Measurements from ENCODE around the gene PTEN. TPM values are rescaled to one million over a fixed set of nuclear protein-coding genes. Genes with fewer than 3 reads are reported as not detected.
"Not testable (repeated sequence)": the region's sequence is repeated elsewhere in the genome, so short reads cannot be mapped to it uniquely, and the experiment has no call there.

The PTEN gene
- total RNA-seq, 1 donor from 2014 or later = 64.9 TPM

GRCh38 chr10:87878664-87879459 lies 15.4 kb downstream of the PTEN start:
- H3K4me1 ChIP-seq = no peaks in the 10 kb centered on the region
- no peaks in the 10 kb centered on the region for H3F3A ChIP-seq (ENCODE audit: low read depth)
- no peaks in the 10 kb centered on the region for H3K27me3 ChIP-seq
- no peaks in the 10 kb centered on the region for H3K4me1 Mint-ChIP-seq
- peaks cover 97% of the 10 kb centered on the region for H3K79me2 ChIP-seq (ENCODE audit: low read depth)
- no peak overlapping the region for H3K27ac ChIP-seq
- H3K36me3 ChIP-seq = peaks cover 17% of the 10 kb centered on the region
- no peak overlapping the region for H3K9ac ChIP-seq
- H3K9me3 Mint-ChIP-seq = peaks cover 6% of the 10 kb centered on the region
- no peak overlapping the region for H3K4me3 ChIP-seq
- no peak overlapping the region for H2AFZ ChIP-seq (replicated peaks)
- H3K27ac Mint-ChIP-seq = no peak overlapping the region
- peaks cover 31% of the 10 kb centered on the region for H3K36me3 Mint-ChIP-seq
- TF ChIP-seq EZH2 (IDR thresholded peaks at IDR 0.05) (no peak), EZH2phosphoT487 (IDR thresholded peaks at IDR 0.05) (no peak), CTCF (IDR thresholded peaks at IDR 0.05) (no peak)
- no peaks in the 10 kb centered on the region for H3K27me3 Mint-ChIP-seq (ENCODE audit: insufficient read depth, low read depth)
- no peak overlapping the region for H3K4me2 ChIP-seq
- peaks cover 2% of the 10 kb centered on the region for H4K20me1 ChIP-seq (ENCODE audit: low read depth)
- H3K9me3 ChIP-seq (ENCODE audit: low read depth) = no peaks in the 10 kb centered on the region
- no peak for DNase-seq (ENCODE audit: low spot score)
- H3K4me3 Mint-ChIP-seq = no peak overlapping the region

DNA sequence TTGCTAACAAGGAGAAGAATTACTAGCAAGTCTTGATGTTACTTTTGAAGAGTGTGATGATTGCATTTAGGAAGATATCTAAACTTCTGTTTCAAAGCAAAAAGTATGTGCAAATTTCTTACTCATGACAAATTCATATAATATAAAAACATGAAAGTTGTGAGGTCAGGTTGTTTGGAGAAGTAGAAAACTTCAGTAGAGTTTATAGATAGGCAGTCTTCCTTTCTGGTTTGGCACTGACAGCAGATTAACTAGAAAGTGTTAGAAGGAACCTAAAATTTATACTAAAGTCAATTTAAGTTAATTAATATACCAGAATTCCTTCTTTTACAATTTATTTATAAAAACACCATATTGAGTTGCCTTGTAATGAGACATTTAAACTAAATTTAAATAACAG lies 16.9 kb downstream of the PTEN start:
- no peaks in the 10 kb centered on the region for H3K4me1 ChIP-seq
- TF ChIP-seq CTCF (IDR thresholded peaks at IDR 0.05) (no peak), EZH2 (IDR thresholded peaks at IDR 0.05) (no peak), EZH2phosphoT487 (IDR thresholded peaks at IDR 0.05) (no peak)
- H3K79me2 ChIP-seq (ENCODE audit: low read depth) = peaks cover 97% of the 10 kb centered on the region
- H3K27me3 Mint-ChIP-seq (ENCODE audit: insufficient read depth, low read depth) = no peaks in the 10 kb centered on the region
- H3K27ac Mint-ChIP-seq = no peak overlapping the region
- no peak overlapping the region for H3K4me2 ChIP-seq
- no peaks in the 10 kb centered on the region for H3K9me3 ChIP-seq (ENCODE audit: low read depth)
- no peak overlapping the region for H3K4me3 ChIP-seq
- no peak overlapping the region for H3K27ac ChIP-seq
- H3K4me3 Mint-ChIP-seq = no peak overlapping the region
- H3K9ac ChIP-seq = no peak overlapping the region
- H3K36me3 ChIP-seq = peaks cover 19% of the 10 kb centered on the region
- H4K20me1 ChIP-seq (ENCODE audit: low read depth) = no peaks in the 10 kb centered on the region
- H3K36me3 Mint-ChIP-seq = peaks cover 31% of the 10 kb centered on the region
- DNase-seq (ENCODE audit: low spot score) = no peak
- H3K9me3 Mint-ChIP-seq = peaks cover 6% of the 10 kb centered on the region
- H3F3A ChIP-seq (ENCODE audit: low read depth) = no peaks in the 10 kb centered on the region
- H3K27me3 ChIP-seq = no peaks in the 10 kb centered on the region
- H3K4me1 Mint-ChIP-seq = no peaks in the 10 kb centered on the region
- no peak overlapping the region for H2AFZ ChIP-seq (replicated peaks)

DNA sequence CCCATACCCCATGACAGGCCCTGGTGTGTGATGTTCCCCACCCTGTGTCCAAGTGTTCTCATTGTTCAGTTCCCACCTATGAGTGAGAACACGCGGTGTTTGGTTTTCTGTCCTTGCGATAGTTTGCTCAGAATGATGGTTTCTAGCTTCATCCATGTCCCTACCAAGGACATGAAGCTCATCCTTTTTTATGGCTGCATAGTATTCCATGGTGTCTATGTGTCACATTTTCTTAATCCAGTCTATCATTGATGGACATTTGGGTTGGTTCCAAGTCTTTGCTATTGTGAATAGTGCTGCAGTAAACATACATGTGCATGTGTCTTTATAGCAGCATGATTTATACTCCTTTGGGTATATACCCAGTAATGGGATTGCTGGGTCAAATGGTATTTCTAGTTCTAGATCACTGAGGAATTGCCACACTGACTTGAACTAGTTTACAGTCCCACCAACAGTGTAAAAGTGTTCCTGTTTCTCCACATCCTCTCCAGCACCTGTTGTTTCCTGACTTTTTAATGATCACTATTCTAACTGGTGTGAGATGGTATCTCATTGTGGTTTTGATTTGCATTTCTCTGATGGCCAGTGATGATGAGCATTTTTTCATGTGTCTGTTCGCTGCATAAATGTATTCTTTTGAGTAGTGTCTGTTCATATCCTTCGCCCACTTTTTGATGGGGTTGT lies 18.1 kb downstream of the PTEN start:
- H3K27ac ChIP-seq; H4K20me1 ChIP-seq (ENCODE audit: low read depth); H3K27me3 ChIP-seq; H3K9ac ChIP-seq; DNase-seq (ENCODE audit: low spot score); H3K27ac Mint-ChIP-seq; H3K4me3 Mint-ChIP-seq; H3K4me2 ChIP-seq; H3F3A ChIP-seq (ENCODE audit: low read depth); H3K4me1 Mint-ChIP-seq; H3K4me1 ChIP-seq; H3K9me3 ChIP-seq (ENCODE audit: low read depth); H3K27me3 Mint-ChIP-seq (ENCODE audit: insufficient read depth, low read depth); H2AFZ ChIP-seq (replicated peaks); H3K4me3 ChIP-seq: not testable (repeated sequence)
- Mint-ChIP-seq H3K36me3 (peaks cover 39% of the 10 kb centered on the region), H3K9me3 (peaks cover 12% of the 10 kb centered on the region)
- Histone ChIP-seq H3K36me3 (peaks cover 25% of the 10 kb centered on the region), H3K79me2 (ENCODE audit: low read depth) (peaks cover 97% of the 10 kb centered on the region)
